NCI-H1092 treated with DMSO at 0.1 percent for 48 hours (cell line): ENCODE results near the gene RILP.

Experiments
- DNase-seq: peaks from one replicate; lab custom pipeline; 2025; lab: John Stamatoyannopoulos, UW

RILP gene

GRCh38 chr17:1648173-1648962, 1.3 kb downstream of the RILP start:
- DNase-seq = no peak

- DNase-seq = no peak
Observed at GRCh38 chr17:1647802-1648171, 1.9 kb downstream of the RILP start.

GRCh38 chr17:1646199-1646875, 3.3 kb downstream of the RILP start:
- no peak for DNase-seq

- no peak for DNase-seq
Observed at GRCh38 chr17:1645207-1646171, 4.2 kb downstream of the RILP start, which contains the start of gene SCARF1. TSS of gene SCARF1 (minus strand) at chr17:1645732. CDS start at chr17:1645697, 35 bp downstream.

GRCh38 chr17:1644493-1645206, 5.0 kb downstream of the RILP start:
- DNase-seq = no peak

GRCh38 chr17:1643999-1644492, 5.6 kb downstream of the RILP start:
- DNase-seq = no peak

GRCh38 chr17:1643293-1643998, 6.2 kb downstream of the RILP start:
- DNase-seq = no peak

GRCh38 chr17:1641065-1641403, 8.6 kb downstream of the RILP start:
- no peak for DNase-seq

- DNase-seq = no peak
Observed at GRCh38 chr17:1640329-1641064, 9.2 kb downstream of the RILP start.

- no peak for DNase-seq
Observed at GRCh38 chr17:1639549-1640180, 10.0 kb downstream of the RILP start.

- DNase-seq = no peak
Observed at GRCh38 chr17:1638624-1639300, 10.9 kb downstream of the RILP start.

- DNase-seq = no peak
Observed at GRCh38 chr17:1638171-1638590, 11.5 kb downstream of the RILP start.

- DNase-seq = no peak
Observed at GRCh38 chr17:1636732-1637285, 12.9 kb downstream of the RILP start.

GRCh38 chr17:1635675-1636465, 13.8 kb downstream of the RILP start:
- DNase-seq = no peak

- DNase-seq = no peak
Observed at GRCh38 chr17:1634841-1635650, 14.6 kb downstream of the RILP start.

- DNase-seq = no peak
Observed at GRCh38 chr17:1630662-1631061, 19.0 kb downstream of the RILP start.
